ENCODE results near the gene ELOF1. TPM values are rescaled to one million over a fixed set of nuclear protein-coding genes. Genes with fewer than 3 reads are reported as not detected.
A peak's percentile ranks its signal among the peaks of the same experiment; 100 is the strongest.

Gene ELOF1
- polyA plus RNA-seq, 3 donors, result 54.3 to 58.0 (median 57.1) TPM

GRCh38 chr19:11539495-11540365 lies 19.3 kb downstream of the ELOF1 start:
- DNase-seq, result no peak

GRCh38 chr19:11538232-11539036 lies 20.6 kb downstream of the ELOF1 start, which contains the start of gene CNN1:
Gene CNN1 (plus strand): TSS chr19:11538851. CDS start chr19:11538928, 77 bp downstream.
- no peak for DNase-seq

GRCh38 chr19:11535792-11536595 lies 23.0 kb downstream of the ELOF1 start:
- DNase-seq, result peak; percentile 80

GRCh38 chr19:11534948-11535347 lies 24.1 kb downstream of the ELOF1 start:
- DNase-seq, result no peak

- no peak for DNase-seq
Observed at GRCh38 chr19:11534538-11534937, 24.5 kb downstream of the ELOF1 start.

- DNase-seq, result peak; percentile 58
Observed at GRCh38 chr19:11530432-11530831, 28.6 kb downstream of the ELOF1 start.

- peak; percentile 98 for DNase-seq
Observed at GRCh38 chr19:11528551-11529341, 30.3 kb downstream of the ELOF1 start, which contains the start of gene ECSIT. Gene ECSIT (minus strand): TSS chr19:11529134. CDS start chr19:11519170, 9,964 bp downstream.

- no peak for DNase-seq
Observed at GRCh38 chr19:11519138-11519537, 39.9 kb downstream of the ELOF1 start.

- no peak for DNase-seq
Observed at GRCh38 chr19:11513946-11514345, 45.1 kb downstream of the ELOF1 start.

- DNase-seq, result no peak
Observed at GRCh38 chr19:11510444-11510843, 48.6 kb downstream of the ELOF1 start.

GRCh38 chr19:11507370-11508078 lies 51.5 kb downstream of the ELOF1 start:
- DNase-seq, result no peak

GRCh38 chr19:11506967-11507366 lies 52.1 kb downstream of the ELOF1 start:
- no peak for DNase-seq

- no peak for DNase-seq
Observed at GRCh38 chr19:11506101-11506555, 52.9 kb downstream of the ELOF1 start.

GRCh38 chr19:11505504-11506100 lies 53.4 kb downstream of the ELOF1 start, which contains the start of gene ZNF653:
Gene ZNF653 (minus strand): TSS chr19:11505839. CDS start chr19:11505786, 53 bp downstream.
- DNase-seq, result peak; percentile 96

GRCh38 chr19:11505032-11505503 lies 54.0 kb downstream of the ELOF1 start:
- DNase-seq, result peak; percentile 95

GRCh38 chr19:11504502-11505031 lies 54.5 kb downstream of the ELOF1 start:
- no peak for DNase-seq
